HG03571 (cell line): ENCODE measurements around the gene ITPR1.

Experiments used
- ATAC-seq: cut with Tn5 transposase; IDR thresholded peaks from one replicate; pipeline ENCODE4 v1.9.1; 2021; ENCODE audit not compliant: unreplicated experiment

Gene ITPR1

DNA sequence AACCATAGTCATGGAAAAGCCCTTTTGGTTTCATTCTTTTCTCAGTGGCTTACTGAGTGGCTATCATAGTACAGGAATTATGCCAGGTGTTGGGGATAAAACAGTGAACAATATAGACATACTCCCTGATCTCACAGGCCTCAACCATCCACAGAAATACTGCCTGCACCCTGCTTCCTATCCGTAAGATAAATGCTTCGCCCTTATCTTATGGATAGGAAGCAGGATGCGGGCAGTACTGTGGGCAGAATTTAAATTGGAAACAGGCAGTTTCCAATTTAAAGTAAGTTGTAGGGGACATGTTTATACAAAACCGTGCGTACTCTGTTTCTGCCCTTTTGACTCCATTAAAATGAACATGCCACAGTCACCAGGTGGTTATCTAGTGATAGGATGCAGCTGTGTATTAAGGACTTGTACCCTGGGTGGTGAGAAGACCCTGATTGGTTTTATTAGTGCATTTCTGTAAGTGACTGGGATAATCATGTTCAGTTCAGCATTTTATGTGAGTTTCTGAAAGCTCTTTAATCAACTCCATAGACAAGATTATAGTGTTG is 344.3 kb downstream of the ITPR1 start:
- no peak for ATAC-seq

GRCh38 chr3:4838621-4839022 is 345.5 kb downstream of the ITPR1 start:
- ATAC-seq: peak; percentile 66

GRCh38 chr3:4839278-4839677 is 346.1 kb downstream of the ITPR1 start:
- ATAC-seq: no peak

- no peak for ATAC-seq
Measured at GRCh38 chr3:4841225-4841624, 348.1 kb downstream of the ITPR1 start.

DNA sequence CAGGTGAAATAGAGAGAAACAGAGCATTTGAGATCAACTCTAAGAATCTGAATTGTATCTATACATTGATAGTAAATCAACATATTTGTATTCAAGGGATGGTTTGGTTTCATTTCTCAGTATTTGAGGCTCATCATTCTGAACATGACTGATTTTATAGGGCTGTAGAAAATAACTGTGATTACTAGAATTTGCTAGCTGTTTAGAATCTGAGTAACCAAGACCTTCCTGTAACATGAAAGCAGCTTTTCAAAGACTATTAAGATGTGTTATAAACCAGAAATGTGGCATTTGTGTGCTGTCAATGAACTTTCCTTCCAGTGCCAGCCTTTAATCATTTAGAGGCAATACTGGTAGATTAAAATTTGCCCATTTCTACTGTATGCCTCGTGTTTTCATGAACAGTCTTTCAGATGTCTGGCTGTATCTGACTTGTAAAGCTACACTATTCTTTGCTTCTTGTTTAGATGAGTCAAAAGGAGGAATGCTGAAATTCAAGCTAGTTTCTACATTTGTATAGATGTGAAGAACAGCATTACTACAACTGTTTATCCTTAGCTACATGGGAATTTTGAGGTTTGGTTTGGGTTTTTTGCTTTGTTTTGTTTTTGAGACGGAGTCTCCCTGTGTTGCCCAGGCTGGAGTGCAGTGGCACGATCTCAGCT is 348.8 kb downstream of the ITPR1 start:
- no peak for ATAC-seq

- ATAC-seq: no peak
Measured at GRCh38 chr3:4843619-4844018, 350.5 kb downstream of the ITPR1 start.

GRCh38 chr3:4845882-4846281 is 352.7 kb downstream of the ITPR1 start:
- peak; percentile 71 for ATAC-seq

DNA sequence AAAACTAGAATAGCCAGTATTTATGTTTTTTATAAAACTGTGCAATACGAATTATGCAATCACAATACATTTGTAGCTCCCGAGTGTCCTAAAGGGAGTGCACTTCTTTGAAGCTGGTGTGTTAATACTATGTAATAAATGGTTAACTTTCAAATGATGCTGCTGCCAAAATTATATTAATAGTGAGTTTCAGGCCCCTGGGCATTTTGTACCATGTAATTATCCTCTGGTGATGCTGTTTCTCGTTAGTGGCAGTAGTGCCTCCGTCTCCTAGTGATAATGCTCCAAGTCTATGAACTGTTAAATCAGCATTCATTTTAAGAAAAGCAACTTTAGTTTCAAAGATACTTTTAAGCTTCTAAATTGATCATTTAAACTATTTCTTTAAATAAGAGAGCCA is 353.4 kb downstream of the ITPR1 start:
- no peak for ATAC-seq

GRCh38 chr3:4848176-4848825 is 355.2 kb downstream of the ITPR1 start:
- no peak for ATAC-seq

GRCh38 chr3:4849136-4849535 is 356.0 kb downstream of the ITPR1 start:
- no peak for ATAC-seq

DNA sequence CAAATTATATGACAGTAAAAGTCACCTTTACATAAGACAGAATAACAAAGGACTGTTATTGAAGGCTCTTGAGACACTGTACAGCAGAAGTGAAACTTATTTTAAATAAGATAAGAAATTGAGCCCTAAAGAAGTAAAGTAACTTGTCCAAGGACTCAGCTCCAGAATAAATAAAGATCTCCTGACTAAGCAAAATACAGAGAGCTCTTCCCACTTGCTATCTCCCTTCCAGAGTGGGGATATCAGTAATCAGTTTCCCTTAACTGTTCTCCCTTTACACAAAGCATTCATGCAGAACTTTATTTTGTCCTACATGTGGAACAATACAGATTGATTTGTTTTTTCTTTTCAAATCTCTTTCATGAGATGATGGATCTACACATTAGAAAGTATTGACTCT is 356.6 kb downstream of the ITPR1 start:
- ATAC-seq: no peak

GRCh38 chr3:4850211-4850927 is 357.2 kb downstream of the ITPR1 start:
- ATAC-seq: peak; percentile 37

GRCh38 chr3:4850928-4851265 is 357.7 kb downstream of the ITPR1 start:
- ATAC-seq: peak; percentile 31

- ATAC-seq: no peak
Measured at GRCh38 chr3:4852780-4853748, 359.9 kb downstream of the ITPR1 start.

GRCh38 chr3:4853749-4854140 is 360.6 kb downstream of the ITPR1 start:
- ATAC-seq: no peak

DNA sequence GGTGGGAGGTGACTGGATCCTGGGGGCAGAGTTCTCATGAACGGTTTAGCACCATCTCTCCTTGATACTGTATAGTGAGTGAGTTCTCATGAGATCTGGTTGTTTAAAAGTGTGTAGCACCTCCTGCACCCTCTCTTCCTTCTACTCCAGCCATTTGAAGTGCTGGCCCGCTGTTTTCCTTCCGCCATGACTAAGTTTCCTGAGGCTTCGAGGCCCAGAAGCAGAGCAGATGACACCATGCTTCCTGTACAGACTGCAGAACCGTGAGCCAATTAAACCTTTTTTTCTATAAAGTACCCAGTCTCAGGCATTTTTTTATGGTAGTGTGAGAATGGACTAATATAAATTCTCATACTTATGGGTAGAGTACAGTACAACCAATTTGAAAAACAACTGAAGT is 362.5 kb downstream of the ITPR1 start:
- no peak for ATAC-seq

DNA sequence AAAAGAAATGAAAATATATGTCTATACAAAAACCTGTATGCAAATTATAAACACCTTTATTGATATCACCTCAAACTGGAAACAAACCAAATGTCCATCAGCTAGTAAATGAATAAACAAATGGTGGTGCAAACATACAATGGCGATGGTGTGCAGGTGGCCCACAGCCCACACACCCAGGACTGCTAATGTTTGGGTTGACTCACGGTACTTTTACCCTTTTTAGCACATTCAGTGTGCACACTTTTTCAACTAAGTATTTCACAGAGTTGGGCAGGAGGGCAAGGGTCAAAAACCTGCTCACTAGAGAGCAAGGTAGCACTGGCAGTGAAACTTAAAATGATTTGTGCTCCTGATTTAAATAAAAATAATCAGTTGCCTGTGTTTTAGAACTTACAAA is 363.0 kb downstream of the ITPR1 start:
- no peak for ATAC-seq

DNA sequence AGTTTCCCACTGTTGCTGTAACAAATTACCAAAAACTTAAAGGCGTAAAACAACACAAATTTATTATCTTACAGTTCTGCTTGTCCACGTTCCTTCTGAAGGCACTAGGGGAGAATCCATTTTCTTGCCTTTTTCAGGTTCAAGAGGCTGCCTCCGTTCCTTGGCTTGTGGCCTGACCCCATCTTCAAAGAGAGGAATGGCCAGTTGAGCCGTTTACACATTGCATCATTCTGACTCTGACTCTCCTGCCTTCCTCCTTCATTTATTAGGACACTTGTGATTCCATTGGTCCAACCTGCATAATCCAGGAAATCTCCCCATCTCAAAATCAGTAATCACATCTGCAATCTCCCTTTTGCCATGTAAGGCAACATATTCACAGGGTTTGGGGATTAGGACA is 363.4 kb downstream of the ITPR1 start:
- ATAC-seq: no peak

DNA sequence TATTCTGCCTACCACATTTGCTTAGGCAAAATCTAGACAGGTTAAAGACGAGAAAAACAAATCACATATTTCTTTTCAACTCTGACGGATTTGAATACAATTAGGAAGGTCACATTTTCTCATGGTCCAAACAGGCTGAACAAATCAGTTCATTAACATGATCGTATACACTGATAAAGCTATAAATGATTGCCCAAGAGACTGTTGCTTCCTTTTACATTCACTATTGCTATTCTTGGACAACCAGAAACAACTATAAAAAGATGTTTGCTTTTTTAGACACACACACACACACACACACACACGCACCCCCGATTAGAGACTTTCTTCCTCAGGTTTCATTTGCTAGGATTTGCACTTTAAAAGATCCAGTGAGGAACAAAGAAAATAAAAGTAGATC is 363.8 kb downstream of the ITPR1 start:
- ATAC-seq: no peak

GRCh38 chr3:4859788-4860187 is 366.6 kb downstream of the ITPR1 start:
- ATAC-seq: no peak

DNA sequence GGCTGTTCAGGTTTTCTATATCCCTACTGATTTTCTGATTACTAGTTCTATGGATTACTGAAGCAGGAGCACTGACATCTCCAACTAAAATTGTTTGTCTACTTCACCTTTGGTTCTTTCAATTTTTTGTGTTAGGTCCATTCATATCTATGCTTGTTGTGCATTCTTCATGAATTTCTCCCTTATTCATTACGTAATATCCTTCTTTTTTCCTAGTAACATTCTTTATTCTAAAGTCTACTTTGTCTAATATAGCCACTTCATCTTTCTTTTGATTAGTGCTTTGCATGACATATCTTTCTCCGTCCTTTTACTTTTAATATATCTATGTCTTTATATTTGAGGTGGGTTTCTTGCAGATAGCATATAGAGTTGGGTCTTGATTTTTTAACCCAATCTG is 369.8 kb downstream of the ITPR1 start:
- ATAC-seq: no peak
